K562 (cell line): ENCODE results near the gene ITGAV. TPM values are rescaled to one million over a fixed set of nuclear protein-coding genes. Genes with fewer than 3 reads are reported as not detected.
A peak's percentile ranks its signal among the peaks of the same experiment; 100 is the strongest.

ENCODE experiments used
- ATAC-seq: fragments of 200-7000 bp; cut with Tn5 transposase; 3 replicates; pipeline ENCODE4 v1.9.1; 2020; ENCODE audit warnings: moderate library complexity
- BruUV-seq: library from RNA; stranded (reverse); fragments of 400-500 nt; replicated peaks from 2 replicates; lab custom pipeline; 2021; lab: Mats Ljungman, UMichigan
- CTCF ChIA-PET: fragments of 300-600 bp; formaldehyde crosslinking; extraction: SDS; loops from one replicate; lab custom pipeline; 2021; ENCODE audit warnings: low intra/inter-chr PET ratio; lab: Yijun Ruan, JAX
- POLR2A ChIA-PET: fragments of 300-600, 350-650 bp; sonication (Branson Sonifier 250); formaldehyde crosslinking; extraction: SDS; loops from one replicate; lab custom pipeline; 2021; ENCODE audit warnings: antibody characterized with exemption, inconsistent platforms; lab: Yijun Ruan, JAX
- DNase-seq, 4 experiments: peaks; one replicate each; pipeline versions ENCODE4 v3.0.0 to v3.0.0-alpha.2; 2011 to 2018; ENCODE audit warnings: low spot score in 3 of 4, mixed read lengths in 3 of 4; ENCODE audit errors: extremely low read depth in 1 of 4
- FAIRE-seq: peaks from 2 replicates; lab custom pipeline; 2011; peaks lifted over from hg19 to GRCh38; lab: Jason Lieb, UNC
- H2AFZ ChIP-seq: 2 replicates; pipeline ENCODE4 v1.6.0; 2011; ENCODE audit warnings: low read depth, low read length, control low read depth, inconsistent platforms
- H3K27ac ChIP-seq: fragments of 200-600 bp; 3 replicates; pipeline ENCODE4 v1.8.0; 2011; ENCODE audit warnings: low read depth, mild to moderate bottlenecking, control low read depth, inconsistent platforms, low read length, moderate library complexity, mixed read lengths; ENCODE audit errors: extremely low read depth
- H3K27me3 ChIP-seq, 2 experiments: fragments of 300-600 bp in 1 of 2; 2 replicates in 1 of 2; 3 replicates in 1 of 2; pipeline versions ENCODE4 v1.6.0 to v1.8.0; 2011; ENCODE audit warnings: inconsistent platforms in 2 of 2, low read length in 2 of 2, mild to moderate bottlenecking in 1 of 2, mixed read lengths in 1 of 2, moderate library complexity in 1 of 2; ENCODE audit not compliant: control insufficient read depth in 2 of 2, insufficient read depth in 2 of 2
- H3K36me3 ChIP-seq: fragments of 300-600 bp; 3 replicates; pipeline ENCODE4 v1.8.0; 2011; ENCODE audit warnings: mild to moderate bottlenecking, low read length, inconsistent platforms; ENCODE audit not compliant: control insufficient read depth, insufficient read depth
- H3K4me1 ChIP-seq, 2 experiments: fragments of 200-600 bp in 1 of 2; replicated peaks in 1 of 2; 2 replicates in 1 of 2; 3 replicates in 1 of 2; pipeline versions ENCODE4 v1.5.1 to v1.8.0; 2011; ENCODE audit warnings: inconsistent platforms in 2 of 2, low read length in 2 of 2, mild to moderate bottlenecking in 1 of 2, mixed read lengths in 1 of 2, moderate library complexity in 1 of 2; ENCODE audit not compliant: control insufficient read depth in 2 of 2, insufficient read depth in 2 of 2
- H3K4me2 ChIP-seq: 2 replicates; pipeline ENCODE4 v1.6.1; 2011; ENCODE audit warnings: low read length, control low read depth, inconsistent platforms, mixed read lengths; ENCODE audit not compliant: insufficient read depth
- H3K4me3 ChIP-seq: fragments of 200-600 bp; sonication (generic), shearing (Covaris generic); 2 replicates; pipeline ENCODE4 v1.5.1; 2016; ENCODE audit warnings: control low read depth, inconsistent platforms
- H3K79me2 ChIP-seq: fragments of 200-600 bp; 3 replicates; pipeline ENCODE4 v1.8.0; 2011; ENCODE audit warnings: low read length, inconsistent platforms; ENCODE audit not compliant: control insufficient read depth, insufficient read depth
- H3K9ac ChIP-seq, 2 experiments: 2 replicates each; pipeline versions ENCODE4 v1.6.0 to v1.6.1; 2011; ENCODE audit warnings: low read depth in 2 of 2, low read length in 2 of 2, control low read depth in 1 of 2, inconsistent platforms in 1 of 2, mild to moderate bottlenecking in 1 of 2, mixed read lengths in 1 of 2; ENCODE audit not compliant: insufficient read depth in 1 of 2
- H3K9me1 ChIP-seq: one replicate; pipeline ENCODE4 v1.6.0; 2011; ENCODE audit warnings: inconsistent platforms, mild to moderate bottlenecking, low read length, moderate library complexity; ENCODE audit not compliant: control insufficient read depth, insufficient read depth
- H3K9me3 ChIP-seq: replicated peaks from 2 replicates; pipeline ENCODE4 v1.5.1; 2011; ENCODE audit warnings: low read depth, low read length, inconsistent platforms; ENCODE audit not compliant: control insufficient read depth, insufficient read depth
- H4K20me1 ChIP-seq: replicated peaks from 2 replicates; pipeline ENCODE4 v1.6.1; 2011; ENCODE audit warnings: low read length, inconsistent platforms, mixed read lengths; ENCODE audit not compliant: control insufficient read depth, insufficient read depth
- BRD9 ChIP-seq: fragments of 450-650 bp; IDR thresholded peaks from 2 replicates; pipeline ENCODE4 v1.6.1; 2018; ENCODE audit warnings: low read depth; ENCODE audit not compliant: partially characterized antibody
- HMGN3 ChIP-seq: IDR thresholded peaks from 2 replicates; pipeline ENCODE4 v1.6.1; 2011; ENCODE audit warnings: borderline replicate concordance, low read depth, mild to moderate bottlenecking, mixed read lengths, low read length; ENCODE audit not compliant: insufficient read length; ENCODE audit errors: extremely low read depth
- NFRKB ChIP-seq: fragments of 450-650 bp; IDR thresholded peaks from 2 replicates; pipeline ENCODE4 v1.6.1; 2016; ENCODE audit warnings: low read depth
- PML ChIP-seq: IDR thresholded peaks from 2 replicates; pipeline ENCODE4 v1.6.1; 2012; ENCODE audit warnings: low read length, inconsistent platforms
- RBM22 ChIP-seq: fragments of 200-400 bp; formaldehyde crosslinking; IDR thresholded peaks from 2 replicates; pipeline ENCODE4 v1.6.1; 2018; ENCODE audit warnings: low read length, low read depth; ENCODE audit not compliant: poor library complexity, severe bottlenecking
- SRSF9 ChIP-seq: fragments of 200-400 bp; formaldehyde crosslinking; IDR thresholded peaks from 2 replicates; pipeline ENCODE4 v1.6.1; 2017; ENCODE audit warnings: low read depth, low read length, borderline replicate concordance
- ZNF175 ChIP-seq: fragments of 200-800 bp; sonication (Bioruptor generic); IDR thresholded peaks from 2 replicates; pipeline ENCODE4 v1.6.1; 2016; ENCODE audit warnings: low read depth, mild to moderate bottlenecking, missing genetic modification characterization, missing compliant biosample characterization
- ZNF583 ChIP-seq: fragments of 250-450 bp; sonication (Bioruptor Pico); IDR thresholded peaks from 2 replicates; pipeline ENCODE4 v1.4.0; 2020
- WGBS: fragments of 100-300 bp; shearing (Covaris generic); methylation state at CpG from one replicate; pipeline ENCODE4 v1.1.6; 2016; ENCODE audit warnings: low coverage, mixed read lengths; ENCODE audit not compliant: insufficient coverage; ENCODE audit errors: missing lambda C conversion rate; 5-methylcytosine and 5-hydroxymethylcytosine counted together
- in situ Hi-C: fragments of 300-500 bp; cut with MboI; formaldehyde crosslinking; loops from 4 replicates; pipeline ENCODE4 v1.15.0; 2018; ENCODE audit warnings: inconsistent platforms, mixed read lengths
- intact Hi-C: fragments of 100-400 bp; cut with micrococcal nuclease; formaldehyde crosslinking; loops from 2 replicates; pipeline ENCODE4 v1.14.2; 2022
- polyA plus RNA-seq, 8 experiments: library from polyadenylated mRNA; depleted of rRNA in 4 of 8; stranded (reverse) in 5 of 8; unstranded in 3 of 8; fragments of >200 nt; fragmentation: Nextera tagmentation in 2 of 8; fragmentation: Illumina TruSeq in 1 of 8; extraction: Ambion mirVana in 2 of 8; extraction: Trizol in 1 of 8; gene quantifications; 2 replicates each; pipeline versions ENCODE4 v1.2.1 to v1.2.3, GENCODE V29; 2011 to 2014; ENCODE audit warnings: inconsistent platforms in 1 of 8, missing spikeins in 1 of 8
- total RNA-seq, 7 experiments: library from RNA; depleted of rRNA in 6 of 7; stranded (reverse); fragments of >200 nt in 6 of 7; fragmentation: Illumina TruSeq in 2 of 7; extraction: Trizol in 2 of 7; gene quantifications; 2 replicates each; pipeline versions ENCODE4 v1.2.1 to v1.2.3, GENCODE V29; 2011 to 2021; ENCODE audit warnings: low replicate concordance in 1 of 7
- TF ChIP-seq, protein P1 (sequence below): fragments of 250-450 bp; sonication (Bioruptor Pico); IDR thresholded peaks from 2 replicates; pipeline ENCODE4 v1.4.0; 2020
- TF ChIP-seq, protein P2 (sequence below): fragments of 250-450 bp; sonication (Bioruptor Pico); IDR thresholded peaks from 2 replicates; pipeline ENCODE4 v1.8.0; 2021; ENCODE audit warnings: moderate library complexity, mild to moderate bottlenecking, inconsistent platforms

The ITGAV gene
- total and polyA plus RNA-seq, 9 of the 15 experiments (the other 6 are each of a cell fraction or from before 2014, with no cell fraction given) = 3.7 to 17.7 (median 10.7) TPM

GRCh38 chr2:186576614-186577013, 13.2 kb upstream of the ITGAV start:
- POLR2A ChIA-PET = interaction anchor here (0.6 to 1.5 kb wide), 2 partner anchors 18 to 96 kb away, joined by 3 read pairs; no protein-coding TSS in a partner anchor
- Histone ChIP-seq H3K36me3 (no peaks in the 10 kb centered on the region), H3K4me2 (no peak overlapping the region), H4K20me1 (no peaks in the 10 kb centered on the region), H2AFZ (no peak overlapping the region), H3K27me3 (no peaks in the 10 kb centered on the region), H3K4me1 (peaks cover 0 to 6% of the 10 kb centered on the region in 2 experiments; a peak in 3 of 5 replicates), H3K9ac (no peak overlapping the region), H3K27ac (no peak overlapping the region), H3K9me3 (no peaks in the 10 kb centered on the region), H3K9me1 (no peaks in the 10 kb centered on the region), H3K4me3 (no peak overlapping the region), H3K79me2 (no peaks in the 10 kb centered on the region)
- CTCF ChIA-PET = no interaction called here
- FAIRE-seq = peak; percentile 26
- no peak for TF ChIP-seq ZNF583 (CRISPR knock-in tag)
- TF ChIP-seq BRD9 = no peak
- TF ChIP-seq, protein P1, sequence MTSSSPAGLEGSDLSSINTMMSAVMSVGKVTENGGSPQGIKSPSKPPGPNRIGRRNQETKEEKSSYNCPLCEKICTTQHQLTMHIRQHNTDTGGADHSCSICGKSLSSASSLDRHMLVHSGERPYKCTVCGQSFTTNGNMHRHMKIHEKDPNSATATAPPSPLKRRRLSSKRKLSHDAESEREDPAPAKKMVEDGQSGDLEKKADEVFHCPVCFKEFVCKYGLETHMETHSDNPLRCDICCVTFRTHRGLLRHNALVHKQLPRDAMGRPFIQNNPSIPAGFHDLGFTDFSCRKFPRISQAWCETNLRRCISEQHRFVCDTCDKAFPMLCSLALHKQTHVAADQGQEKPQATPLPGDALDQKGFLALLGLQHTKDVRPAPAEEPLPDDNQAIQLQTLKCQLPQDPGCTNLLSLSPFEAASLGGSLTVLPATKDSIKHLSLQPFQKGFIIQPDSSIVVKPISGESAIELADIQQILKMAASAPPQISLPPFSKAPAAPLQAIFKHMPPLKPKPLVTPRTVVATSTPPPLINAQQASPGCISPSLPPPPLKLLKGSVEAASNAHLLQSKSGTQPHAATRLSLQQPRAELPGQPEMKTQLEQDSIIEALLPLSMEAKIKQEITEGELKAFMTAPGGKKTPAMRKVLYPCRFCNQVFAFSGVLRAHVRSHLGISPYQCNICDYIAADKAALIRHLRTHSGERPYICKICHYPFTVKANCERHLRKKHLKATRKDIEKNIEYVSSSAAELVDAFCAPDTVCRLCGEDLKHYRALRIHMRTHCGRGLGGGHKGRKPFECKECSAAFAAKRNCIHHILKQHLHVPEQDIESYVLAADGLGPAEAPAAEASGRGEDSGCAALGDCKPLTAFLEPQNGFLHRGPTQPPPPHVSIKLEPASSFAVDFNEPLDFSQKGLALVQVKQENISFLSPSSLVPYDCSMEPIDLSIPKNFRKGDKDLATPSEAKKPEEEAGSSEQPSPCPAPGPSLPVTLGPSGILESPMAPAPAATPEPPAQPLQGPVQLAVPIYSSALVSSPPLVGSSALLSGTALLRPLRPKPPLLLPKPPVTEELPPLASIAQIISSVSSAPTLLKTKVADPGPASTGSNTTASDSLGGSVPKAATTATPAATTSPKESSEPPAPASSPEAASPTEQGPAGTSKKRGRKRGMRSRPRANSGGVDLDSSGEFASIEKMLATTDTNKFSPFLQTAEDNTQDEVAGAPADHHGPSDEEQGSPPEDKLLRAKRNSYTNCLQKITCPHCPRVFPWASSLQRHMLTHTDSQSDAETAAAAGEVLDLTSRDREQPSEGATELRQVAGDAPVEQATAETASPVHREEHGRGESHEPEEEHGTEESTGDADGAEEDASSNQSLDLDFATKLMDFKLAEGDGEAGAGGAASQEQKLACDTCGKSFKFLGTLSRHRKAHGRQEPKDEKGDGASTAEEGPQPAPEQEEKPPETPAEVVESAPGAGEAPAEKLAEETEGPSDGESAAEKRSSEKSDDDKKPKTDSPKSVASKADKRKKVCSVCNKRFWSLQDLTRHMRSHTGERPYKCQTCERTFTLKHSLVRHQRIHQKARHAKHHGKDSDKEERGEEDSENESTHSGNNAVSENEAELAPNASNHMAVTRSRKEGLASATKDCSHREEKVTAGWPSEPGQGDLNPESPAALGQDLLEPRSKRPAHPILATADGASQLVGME (CRISPR knock-in tag) = no peak
- no peak for TF ChIP-seq PML
- TF ChIP-seq, protein P2, sequence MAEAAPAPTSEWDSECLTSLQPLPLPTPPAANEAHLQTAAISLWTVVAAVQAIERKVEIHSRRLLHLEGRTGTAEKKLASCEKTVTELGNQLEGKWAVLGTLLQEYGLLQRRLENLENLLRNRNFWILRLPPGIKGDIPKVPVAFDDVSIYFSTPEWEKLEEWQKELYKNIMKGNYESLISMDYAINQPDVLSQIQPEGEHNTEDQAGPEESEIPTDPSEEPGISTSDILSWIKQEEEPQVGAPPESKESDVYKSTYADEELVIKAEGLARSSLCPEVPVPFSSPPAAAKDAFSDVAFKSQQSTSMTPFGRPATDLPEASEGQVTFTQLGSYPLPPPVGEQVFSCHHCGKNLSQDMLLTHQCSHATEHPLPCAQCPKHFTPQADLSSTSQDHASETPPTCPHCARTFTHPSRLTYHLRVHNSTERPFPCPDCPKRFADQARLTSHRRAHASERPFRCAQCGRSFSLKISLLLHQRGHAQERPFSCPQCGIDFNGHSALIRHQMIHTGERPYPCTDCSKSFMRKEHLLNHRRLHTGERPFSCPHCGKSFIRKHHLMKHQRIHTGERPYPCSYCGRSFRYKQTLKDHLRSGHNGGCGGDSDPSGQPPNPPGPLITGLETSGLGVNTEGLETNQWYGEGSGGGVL (CRISPR knock-in tag) = no peak
- no peak for TF ChIP-seq NFRKB
- no peak for TF ChIP-seq ZNF175 (CRISPR knock-in tag)
- TF ChIP-seq RBM22 = no peak
- TF ChIP-seq HMGN3 = no peak
- TF ChIP-seq SRSF9 = no peak
- BruUV-seq = no TSS peak
- no peak for DNase-seq
- intact Hi-C loops = no loop called here
- in situ Hi-C loops = no loop called here
- WGBS = 18% methylated on average over 3 of the region's 3 CpGs
- no peak for ATAC-seq
